Upper lobe of left lung (tissue), 4 donors: ENCODE measurements around the gene PDGFA.

ENCODE experiments used
- CTCF ChIP-seq, 6 experiments: fragments of 450-650 bp in 4 of 6; fragments of 200-600 bp in 2 of 6; sonication (generic) in 2 of 6; IDR thresholded peaks; one replicate each; pipeline ENCODE4 v1.5.1; 2016 to 2019; ENCODE audit warnings: antibody characterized with exemption in 6 of 6
- POLR2A ChIP-seq, 4 donors: fragments of 450-650 bp; IDR thresholded peaks; one replicate each; pipeline ENCODE4 v1.5.1; 2016 to 2017; ENCODE audit warnings: antibody characterized with exemption in 4 of 4, mild to moderate bottlenecking in 2 of 4

DNA sequence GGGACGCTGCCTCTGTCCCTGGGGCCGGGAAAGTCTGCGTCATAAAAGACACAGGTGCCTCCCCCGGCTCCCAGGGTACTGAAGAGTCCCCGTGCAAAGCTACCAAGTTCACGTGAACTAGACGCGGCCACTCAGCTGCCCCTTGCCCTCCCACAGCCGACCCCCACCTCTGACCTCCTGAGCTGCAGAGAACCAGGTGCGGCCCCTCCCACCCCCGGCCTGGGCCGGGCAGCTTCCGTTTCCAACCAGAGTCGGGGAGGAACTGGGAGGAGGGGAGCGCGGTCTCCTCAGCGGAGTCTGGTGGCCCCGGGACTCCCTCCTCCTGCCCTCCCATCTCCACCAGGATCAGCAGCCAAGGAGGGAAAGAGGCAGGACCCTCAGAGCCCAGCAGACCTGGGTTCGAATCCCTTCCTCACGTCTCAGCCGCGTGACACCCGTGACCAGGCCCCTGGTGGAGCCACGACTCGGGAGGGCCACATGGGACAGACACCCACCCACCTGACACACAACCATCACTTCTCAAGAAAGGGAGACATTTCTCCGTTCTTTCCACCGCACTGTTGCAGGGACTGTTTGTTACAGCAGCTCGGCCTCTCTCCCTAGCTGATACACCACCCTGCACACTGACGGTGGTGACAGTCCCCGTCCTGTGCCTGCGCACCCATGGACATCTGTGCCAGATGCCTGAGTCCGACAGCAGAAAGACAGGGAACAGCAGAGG is 37.4 kb upstream of the PDGFA start:
- TF ChIP-seq CTCF (IDR thresholded peaks at IDR 0.05): no peak
- TF ChIP-seq POLR2A (IDR thresholded peaks at IDR 0.05): no peak
